WTC11 (cell line): Measurements from ENCODE around the gene SORCS2. TPM values are rescaled to one million over a fixed set of nuclear protein-coding genes. Genes with fewer than 3 reads are reported as not detected.

Source experiments
- ATAC-seq: fragments of 200-7000 bp; cut with Tn5 transposase; 2 replicates; pipeline ENCODE4 v1.10.0; 2021; ENCODE audit warnings: mild to moderate bottlenecking, moderate library complexity
- CTCF ChIA-PET: fragments of 300-600 bp; sonication (Branson Sonifier 250); formaldehyde crosslinking; loops from one replicate; lab custom pipeline; 2021; ENCODE audit warnings: antibody characterized with exemption; lab: Charles Lee
- POLR2A ChIA-PET: fragments of 350-600 bp; sonication (Branson Sonifier 250); formaldehyde crosslinking; loops from one replicate; lab custom pipeline; 2021; ENCODE audit warnings: antibody characterized with exemption; lab: Charles Lee
- DNase-seq: peaks from one replicate; pipeline ENCODE4 v3.0.0; 2021; ENCODE audit warnings: low spot score
- H3K27ac Mint-ChIP-seq: 2 replicates; pipeline ENCODE4 v1.8.0; 2021; ENCODE audit warnings: mixed read lengths
- H3K27me3 Mint-ChIP-seq: 2 replicates; pipeline ENCODE4 v1.8.0; 2021; ENCODE audit warnings: low read depth, mild to moderate bottlenecking, moderate library complexity, mixed read lengths
- H3K36me3 Mint-ChIP-seq: 2 replicates; pipeline ENCODE4 v1.8.0; 2021; ENCODE audit warnings: mixed read lengths
- H3K4me1 Mint-ChIP-seq: 2 replicates; pipeline ENCODE4 v1.8.0; 2022; ENCODE audit warnings: mixed read lengths
- H3K4me3 Mint-ChIP-seq: 2 replicates; pipeline ENCODE4 v1.8.0; 2021; ENCODE audit warnings: mild to moderate bottlenecking, moderate library complexity, mixed read lengths
- H3K9me3 Mint-ChIP-seq: 2 replicates; pipeline ENCODE4 v1.8.0; 2021; ENCODE audit warnings: mixed read lengths
- AR ChIP-seq: fragments of 250-450 bp; sonication (Bioruptor Pico); IDR thresholded peaks from 2 replicates; pipeline ENCODE4 v1.9.0; 2021; ENCODE audit warnings: mild to moderate bottlenecking
- EMX1 ChIP-seq: fragments of 250-450 bp; sonication (Bioruptor Pico); IDR thresholded peaks from 2 replicates; pipeline ENCODE4 v1.8.0; 2021; ENCODE audit warnings: mild to moderate bottlenecking
- NR3C1 ChIP-seq: sonication (generic); formaldehyde crosslinking; conservative IDR thresholded peaks from 2 replicates; pipeline ENCODE4 v1.8.1; 2023; ENCODE audit warnings: low read depth, mild to moderate bottlenecking, missing genetic modification reagents
- OVOL2 ChIP-seq: fragments of 250-450 bp; sonication (Bioruptor Pico); IDR thresholded peaks from 2 replicates; pipeline ENCODE4 v1.9.0; 2021; ENCODE audit warnings: mild to moderate bottlenecking, borderline replicate concordance
- RELA ChIP-seq: sonication (generic); formaldehyde crosslinking; IDR thresholded peaks from 2 replicates; pipeline ENCODE4 v1.8.1; 2022; ENCODE audit warnings: missing genetic modification reagents, mild to moderate bottlenecking, borderline replicate concordance
- SMAD4 ChIP-seq: sonication (generic); formaldehyde crosslinking; IDR thresholded peaks from 2 replicates; pipeline ENCODE4 v1.8.0; 2022; ENCODE audit warnings: mild to moderate bottlenecking, missing genetic modification reagents
- TEAD1 ChIP-seq: sonication (generic); formaldehyde crosslinking; IDR thresholded peaks from 2 replicates; pipeline ENCODE4 v1.8.0; 2022; ENCODE audit warnings: mild to moderate bottlenecking, missing genetic modification reagents
- TEAD4 ChIP-seq: sonication (generic); formaldehyde crosslinking; IDR thresholded peaks from 2 replicates; pipeline ENCODE4 v1.8.0; 2022; ENCODE audit warnings: mild to moderate bottlenecking, missing genetic modification reagents
- ZNF138 ChIP-seq: sonication (generic); formaldehyde crosslinking; conservative IDR thresholded peaks from 2 replicates; pipeline ENCODE4 v1.8.1; 2022; ENCODE audit warnings: mild to moderate bottlenecking, moderate library complexity, missing genetic modification reagents
- ZNF219 ChIP-seq: sonication (generic); formaldehyde crosslinking; IDR thresholded peaks from 2 replicates; pipeline ENCODE4 v1.8.0; 2023; ENCODE audit warnings: missing genetic modification reagents, mild to moderate bottlenecking, borderline replicate concordance
- ZNF232 ChIP-seq: sonication (generic); formaldehyde crosslinking; IDR thresholded peaks from 2 replicates; pipeline ENCODE4 v1.8.0; 2022; ENCODE audit warnings: mild to moderate bottlenecking, missing genetic modification reagents
- total RNA-seq: library from RNA; stranded (reverse); gene quantifications from 3 replicates; pipeline ENCODE4 v1.2.3, GENCODE V29; 2021
- TF ChIP-seq, protein P1 (sequence below): sonication (generic); formaldehyde crosslinking; IDR thresholded peaks from 2 replicates; pipeline ENCODE4 v1.8.1; 2023; ENCODE audit warnings: mild to moderate bottlenecking, missing genetic modification reagents, borderline replicate concordance

SORCS2 gene
- total RNA-seq, 1 experiment from 2014 or later: 6.6 TPM

DNA sequence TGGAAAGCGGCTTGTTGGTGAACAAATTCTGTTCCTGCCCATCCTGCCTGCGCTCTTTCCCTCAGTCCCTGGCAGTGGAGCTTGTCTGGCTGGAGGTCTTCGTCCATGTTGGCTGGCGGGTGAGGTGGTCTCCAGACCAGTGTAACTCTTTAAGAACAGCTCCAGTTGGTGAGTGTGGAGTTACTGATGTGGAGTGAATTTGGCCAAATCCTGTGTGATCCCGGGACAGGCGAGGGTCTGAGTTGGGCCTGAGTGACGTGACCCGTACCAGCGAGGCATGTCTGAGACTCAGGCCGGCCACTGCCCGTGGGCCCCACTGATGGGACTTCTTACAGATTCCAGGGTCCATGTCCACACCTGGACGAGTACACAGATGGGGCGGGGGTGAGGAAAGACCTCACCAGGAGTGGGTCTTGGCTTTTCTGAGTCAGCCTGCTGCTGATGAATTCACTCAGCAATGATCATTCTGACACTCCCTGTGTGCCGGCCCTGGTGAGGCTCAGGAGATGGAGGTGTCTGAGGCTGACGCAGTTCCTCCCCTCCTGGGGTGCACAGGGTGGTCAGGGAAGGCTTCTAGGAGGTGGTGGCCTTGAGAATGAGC, 196.9 kb downstream of the SORCS2 start:
- no peak overlapping the region for H3K4me3 Mint-ChIP-seq
- H3K27me3 Mint-ChIP-seq: no peaks in the 10 kb centered on the region
- no peak for DNase-seq
- H3K4me1 Mint-ChIP-seq: peaks cover 3% of the 10 kb centered on the region; the same call in 1 of the 2 replicates
- POLR2A ChIA-PET: no interaction called here
- H3K9me3 Mint-ChIP-seq: peaks cover 15% of the 10 kb centered on the region
- TF ChIP-seq OVOL2 (CRISPR knock-in tag) (no peak), TEAD4 (no peak)
- H3K36me3 Mint-ChIP-seq: no peaks in the 10 kb centered on the region
- ATAC-seq: no peak
- CTCF ChIA-PET: interaction anchor here (0.6 to 1.1 kb wide), 2 partner anchors 30 to 72 kb away, joined by 3 to 4 read pairs; no protein-coding TSS in a partner anchor
- peak overlapping the region; percentile 50; the same call in 1 of the 2 replicates for H3K27ac Mint-ChIP-seq

GRCh38 chr4:7389719-7390118, 197.4 kb downstream of the SORCS2 start:
- ChIA-PET POLR2A (no interaction called here), CTCF (interaction anchor here (0.6 to 1.1 kb wide), 2 partner anchors 29 to 72 kb away, joined by 3 to 4 read pairs; no protein-coding TSS in a partner anchor)
- ATAC-seq (no peak), DNase-seq (no peak)
- Mint-ChIP-seq H3K4me1 (peaks cover 3% of the 10 kb centered on the region; the same call in 1 of the 2 replicates), H3K9me3 (peaks cover 15% of the 10 kb centered on the region), H3K36me3 (no peaks in the 10 kb centered on the region), H3K4me3 (no peak overlapping the region), H3K27me3 (no peaks in the 10 kb centered on the region), H3K27ac (peak overlapping the region; percentile 50; the same call in 1 of the 2 replicates)
- no peak for TF ChIP-seq ZNF138 (CRISPR knock-in tag)
- no peak for TF ChIP-seq SMAD4 (CRISPR knock-in tag)
- TF ChIP-seq AR (CRISPR knock-in tag): no peak
- TF ChIP-seq RELA (CRISPR knock-in tag): no peak
- TF ChIP-seq TEAD1 (CRISPR knock-in tag): no peak

GRCh38 chr4:7390336-7390735, 198.0 kb downstream of the SORCS2 start:
- Mint-ChIP-seq H3K4me1 (peaks cover 3% of the 10 kb centered on the region; the same call in 1 of the 2 replicates), H3K27me3 (no peaks in the 10 kb centered on the region), H3K4me3 (no peak overlapping the region), H3K36me3 (no peaks in the 10 kb centered on the region), H3K9me3 (peaks cover 15% of the 10 kb centered on the region), H3K27ac (0 out of 2 replicates have a peak overlapping the region, but pooled peaks have one; percentile 29)
- POLR2A ChIA-PET: no interaction called here
- TF ChIP-seq ZNF219 (CRISPR knock-in tag) (no peak), EMX1 (CRISPR knock-in tag) (no peak), ZNF232 (CRISPR knock-in tag) (no peak), NR3C1 (CRISPR knock-in tag) (no peak)
- TF ChIP-seq, protein P1, sequence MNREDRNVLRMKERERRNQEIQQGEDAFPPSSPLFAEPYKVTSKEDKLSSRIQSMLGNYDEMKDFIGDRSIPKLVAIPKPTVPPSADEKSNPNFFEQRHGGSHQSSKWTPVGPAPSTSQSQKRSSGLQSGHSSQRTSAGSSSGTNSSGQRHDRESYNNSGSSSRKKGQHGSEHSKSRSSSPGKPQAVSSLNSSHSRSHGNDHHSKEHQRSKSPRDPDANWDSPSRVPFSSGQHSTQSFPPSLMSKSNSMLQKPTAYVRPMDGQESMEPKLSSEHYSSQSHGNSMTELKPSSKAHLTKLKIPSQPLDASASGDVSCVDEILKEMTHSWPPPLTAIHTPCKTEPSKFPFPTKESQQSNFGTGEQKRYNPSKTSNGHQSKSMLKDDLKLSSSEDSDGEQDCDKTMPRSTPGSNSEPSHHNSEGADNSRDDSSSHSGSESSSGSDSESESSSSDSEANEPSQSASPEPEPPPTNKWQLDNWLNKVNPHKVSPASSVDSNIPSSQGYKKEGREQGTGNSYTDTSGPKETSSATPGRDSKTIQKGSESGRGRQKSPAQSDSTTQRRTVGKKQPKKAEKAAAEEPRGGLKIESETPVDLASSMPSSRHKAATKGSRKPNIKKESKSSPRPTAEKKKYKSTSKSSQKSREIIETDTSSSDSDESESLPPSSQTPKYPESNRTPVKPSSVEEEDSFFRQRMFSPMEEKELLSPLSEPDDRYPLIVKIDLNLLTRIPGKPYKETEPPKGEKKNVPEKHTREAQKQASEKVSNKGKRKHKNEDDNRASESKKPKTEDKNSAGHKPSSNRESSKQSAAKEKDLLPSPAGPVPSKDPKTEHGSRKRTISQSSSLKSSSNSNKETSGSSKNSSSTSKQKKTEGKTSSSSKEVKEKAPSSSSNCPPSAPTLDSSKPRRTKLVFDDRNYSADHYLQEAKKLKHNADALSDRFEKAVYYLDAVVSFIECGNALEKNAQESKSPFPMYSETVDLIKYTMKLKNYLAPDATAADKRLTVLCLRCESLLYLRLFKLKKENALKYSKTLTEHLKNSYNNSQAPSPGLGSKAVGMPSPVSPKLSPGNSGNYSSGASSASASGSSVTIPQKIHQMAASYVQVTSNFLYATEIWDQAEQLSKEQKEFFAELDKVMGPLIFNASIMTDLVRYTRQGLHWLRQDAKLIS (CRISPR knock-in tag): no peak
- DNase-seq: no peak
- no peak for ATAC-seq
- CTCF ChIA-PET: no interaction called here
